Measurements from ENCODE around the gene ANKRD44. TPM values are rescaled to one million over a fixed set of nuclear protein-coding genes. Genes with fewer than 3 reads are reported as not detected.

Gene ANKRD44
- total and polyA plus RNA-seq, 2 of the 8 experiments (the other 6 are each of a cell fraction or from before 2014, with no cell fraction given): 1.2 to 1.3 TPM

- TF ChIP-seq, protein P1, sequence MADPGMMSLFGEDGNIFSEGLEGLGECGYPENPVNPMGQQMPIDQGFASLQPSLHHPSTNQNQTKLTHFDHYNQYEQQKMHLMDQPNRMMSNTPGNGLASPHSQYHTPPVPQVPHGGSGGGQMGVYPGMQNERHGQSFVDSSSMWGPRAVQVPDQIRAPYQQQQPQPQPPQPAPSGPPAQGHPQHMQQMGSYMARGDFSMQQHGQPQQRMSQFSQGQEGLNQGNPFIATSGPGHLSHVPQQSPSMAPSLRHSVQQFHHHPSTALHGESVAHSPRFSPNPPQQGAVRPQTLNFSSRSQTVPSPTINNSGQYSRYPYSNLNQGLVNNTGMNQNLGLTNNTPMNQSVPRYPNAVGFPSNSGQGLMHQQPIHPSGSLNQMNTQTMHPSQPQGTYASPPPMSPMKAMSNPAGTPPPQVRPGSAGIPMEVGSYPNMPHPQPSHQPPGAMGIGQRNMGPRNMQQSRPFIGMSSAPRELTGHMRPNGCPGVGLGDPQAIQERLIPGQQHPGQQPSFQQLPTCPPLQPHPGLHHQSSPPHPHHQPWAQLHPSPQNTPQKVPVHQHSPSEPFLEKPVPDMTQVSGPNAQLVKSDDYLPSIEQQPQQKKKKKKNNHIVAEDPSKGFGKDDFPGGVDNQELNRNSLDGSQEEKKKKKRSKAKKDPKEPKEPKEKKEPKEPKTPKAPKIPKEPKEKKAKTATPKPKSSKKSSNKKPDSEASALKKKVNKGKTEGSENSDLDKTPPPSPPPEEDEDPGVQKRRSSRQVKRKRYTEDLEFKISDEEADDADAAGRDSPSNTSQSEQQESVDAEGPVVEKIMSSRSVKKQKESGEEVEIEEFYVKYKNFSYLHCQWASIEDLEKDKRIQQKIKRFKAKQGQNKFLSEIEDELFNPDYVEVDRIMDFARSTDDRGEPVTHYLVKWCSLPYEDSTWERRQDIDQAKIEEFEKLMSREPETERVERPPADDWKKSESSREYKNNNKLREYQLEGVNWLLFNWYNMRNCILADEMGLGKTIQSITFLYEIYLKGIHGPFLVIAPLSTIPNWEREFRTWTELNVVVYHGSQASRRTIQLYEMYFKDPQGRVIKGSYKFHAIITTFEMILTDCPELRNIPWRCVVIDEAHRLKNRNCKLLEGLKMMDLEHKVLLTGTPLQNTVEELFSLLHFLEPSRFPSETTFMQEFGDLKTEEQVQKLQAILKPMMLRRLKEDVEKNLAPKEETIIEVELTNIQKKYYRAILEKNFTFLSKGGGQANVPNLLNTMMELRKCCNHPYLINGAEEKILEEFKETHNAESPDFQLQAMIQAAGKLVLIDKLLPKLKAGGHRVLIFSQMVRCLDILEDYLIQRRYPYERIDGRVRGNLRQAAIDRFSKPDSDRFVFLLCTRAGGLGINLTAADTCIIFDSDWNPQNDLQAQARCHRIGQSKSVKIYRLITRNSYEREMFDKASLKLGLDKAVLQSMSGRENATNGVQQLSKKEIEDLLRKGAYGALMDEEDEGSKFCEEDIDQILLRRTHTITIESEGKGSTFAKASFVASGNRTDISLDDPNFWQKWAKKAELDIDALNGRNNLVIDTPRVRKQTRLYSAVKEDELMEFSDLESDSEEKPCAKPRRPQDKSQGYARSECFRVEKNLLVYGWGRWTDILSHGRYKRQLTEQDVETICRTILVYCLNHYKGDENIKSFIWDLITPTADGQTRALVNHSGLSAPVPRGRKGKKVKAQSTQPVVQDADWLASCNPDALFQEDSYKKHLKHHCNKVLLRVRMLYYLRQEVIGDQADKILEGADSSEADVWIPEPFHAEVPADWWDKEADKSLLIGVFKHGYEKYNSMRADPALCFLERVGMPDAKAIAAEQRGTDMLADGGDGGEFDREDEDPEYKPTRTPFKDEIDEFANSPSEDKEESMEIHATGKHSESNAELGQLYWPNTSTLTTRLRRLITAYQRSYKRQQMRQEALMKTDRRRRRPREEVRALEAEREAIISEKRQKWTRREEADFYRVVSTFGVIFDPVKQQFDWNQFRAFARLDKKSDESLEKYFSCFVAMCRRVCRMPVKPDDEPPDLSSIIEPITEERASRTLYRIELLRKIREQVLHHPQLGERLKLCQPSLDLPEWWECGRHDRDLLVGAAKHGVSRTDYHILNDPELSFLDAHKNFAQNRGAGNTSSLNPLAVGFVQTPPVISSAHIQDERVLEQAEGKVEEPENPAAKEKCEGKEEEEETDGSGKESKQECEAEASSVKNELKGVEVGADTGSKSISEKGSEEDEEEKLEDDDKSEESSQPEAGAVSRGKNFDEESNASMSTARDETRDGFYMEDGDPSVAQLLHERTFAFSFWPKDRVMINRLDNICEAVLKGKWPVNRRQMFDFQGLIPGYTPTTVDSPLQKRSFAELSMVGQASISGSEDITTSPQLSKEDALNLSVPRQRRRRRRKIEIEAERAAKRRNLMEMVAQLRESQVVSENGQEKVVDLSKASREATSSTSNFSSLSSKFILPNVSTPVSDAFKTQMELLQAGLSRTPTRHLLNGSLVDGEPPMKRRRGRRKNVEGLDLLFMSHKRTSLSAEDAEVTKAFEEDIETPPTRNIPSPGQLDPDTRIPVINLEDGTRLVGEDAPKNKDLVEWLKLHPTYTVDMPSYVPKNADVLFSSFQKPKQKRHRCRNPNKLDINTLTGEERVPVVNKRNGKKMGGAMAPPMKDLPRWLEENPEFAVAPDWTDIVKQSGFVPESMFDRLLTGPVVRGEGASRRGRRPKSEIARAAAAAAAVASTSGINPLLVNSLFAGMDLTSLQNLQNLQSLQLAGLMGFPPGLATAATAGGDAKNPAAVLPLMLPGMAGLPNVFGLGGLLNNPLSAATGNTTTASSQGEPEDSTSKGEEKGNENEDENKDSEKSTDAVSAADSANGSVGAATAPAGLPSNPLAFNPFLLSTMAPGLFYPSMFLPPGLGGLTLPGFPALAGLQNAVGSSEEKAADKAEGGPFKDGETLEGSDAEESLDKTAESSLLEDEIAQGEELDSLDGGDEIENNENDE (IDR thresholded peaks at IDR 0.05; ENCODE audit: insufficient replicate concordance, low read length): no peak
- TF ChIP-seq, protein P2, sequence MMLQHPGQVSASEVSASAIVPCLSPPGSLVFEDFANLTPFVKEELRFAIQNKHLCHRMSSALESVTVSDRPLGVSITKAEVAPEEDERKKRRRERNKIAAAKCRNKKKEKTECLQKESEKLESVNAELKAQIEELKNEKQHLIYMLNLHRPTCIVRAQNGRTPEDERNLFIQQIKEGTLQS (IDR thresholded peaks at IDR 0.05; ENCODE audit: insufficient read depth, low read depth, low read length): no peak
- TF ChIP-seq SAP30 (IDR thresholded peaks at IDR 0.05; ENCODE audit: insufficient read depth, insufficient replicate concordance, low read length): no peak
- no peak for TF ChIP-seq GTF2F1 (IDR thresholded peaks at IDR 0.05; ENCODE audit: borderline replicate concordance, low read depth, low read length)
- TF ChIP-seq CHD2 (IDR thresholded peaks at IDR 0.05; ENCODE audit: low read length): no peak
- TF ChIP-seq BCL11A (IDR thresholded peaks at IDR 0.05; ENCODE audit: low read depth in 2 of 2, low read length in 2 of 2): no peak
- TF ChIP-seq POLR2A (IDR thresholded peaks at IDR 0.05; ENCODE audit: control extremely low read depth in 1 of 2, low read depth in 2 of 2, low read length in 2 of 2): no peak
- no peak for TF ChIP-seq YY1 (IDR thresholded peaks at IDR 0.05; ENCODE audit: low read depth, low read length)
These were observed 112.7 kb downstream of the ANKRD44 start (continued) for GRCh38 chr2:197197895-197198311.

All from H1 (cell line).